Endodermal cell (in vitro differentiated cells): ENCODE data around the gene INHBE. TPM values are rescaled to one million over a fixed set of nuclear protein-coding genes. Genes with fewer than 3 reads are reported as not detected.

ENCODE experiments used
- DNase-seq: peaks from one replicate; pipeline ENCODE4 v3.0.0-alpha.2; 2017
- H3K27ac ChIP-seq: 2 replicates; pipeline ENCODE4 v1.5.1; 2013; ENCODE audit warnings: mild to moderate bottlenecking, low read depth, low read length, moderate library complexity
- H3K27me3 ChIP-seq: 2 replicates; pipeline ENCODE4 v1.6.1; 2013; ENCODE audit warnings: mild to moderate bottlenecking, low read length, moderate library complexity; ENCODE audit not compliant: insufficient read depth, control insufficient read depth, poor library complexity, severe bottlenecking
- H3K36me3 ChIP-seq: 2 replicates; pipeline ENCODE4 v1.7.0; 2013; ENCODE audit warnings: mild to moderate bottlenecking, low read length, moderate library complexity; ENCODE audit not compliant: control insufficient read depth, insufficient read depth
- H3K4me1 ChIP-seq: one replicate; pipeline ENCODE4 v1.7.0; 2013; ENCODE audit warnings: low read length; ENCODE audit not compliant: control insufficient read depth, insufficient read depth
- H3K4me3 ChIP-seq: 2 replicates; pipeline ENCODE4 v1.5.1; 2013; ENCODE audit warnings: mild to moderate bottlenecking, low read length, moderate library complexity
- H3K9ac ChIP-seq: 2 replicates; pipeline ENCODE4 v1.6.1; 2013; ENCODE audit warnings: mild to moderate bottlenecking, low read length, moderate library complexity; ENCODE audit not compliant: poor library complexity, severe bottlenecking; ENCODE audit errors: extremely low read depth
- H3K9me3 ChIP-seq: 2 replicates; pipeline ENCODE4 v1.6.1; 2013; ENCODE audit warnings: mild to moderate bottlenecking, low read length, moderate library complexity; ENCODE audit not compliant: control insufficient read depth
- H3K27ac Mint-ChIP-seq: 2 replicates; pipeline ENCODE4 v1.8.0; 2020; ENCODE audit warnings: mixed read lengths
- H3K27me3 Mint-ChIP-seq: 2 replicates; pipeline ENCODE4 v1.8.0; 2021; ENCODE audit warnings: mild to moderate bottlenecking, mixed read lengths; ENCODE audit not compliant: insufficient read depth
- H3K36me3 Mint-ChIP-seq: 2 replicates; pipeline ENCODE4 v1.8.0; 2020; ENCODE audit warnings: low read depth, mixed read lengths
- H3K4me1 Mint-ChIP-seq: 2 replicates; pipeline ENCODE4 v1.8.0; 2020; ENCODE audit warnings: mixed read lengths
- H3K4me3 Mint-ChIP-seq: 2 replicates; pipeline ENCODE4 v1.8.0; 2020; ENCODE audit warnings: mild to moderate bottlenecking, moderate library complexity, mixed read lengths
- H3K9me3 Mint-ChIP-seq: 2 replicates; pipeline ENCODE4 v1.8.0; 2020; ENCODE audit warnings: mild to moderate bottlenecking, mixed read lengths
- WGBS, 2 experiments: methylation state at CpG; one replicate each; pipeline versions ENCODE4 v1.1.5 to v1.1.7; 2013; ENCODE audit warnings: missing lambda C conversion rate in 2 of 2, mixed read lengths in 1 of 2; ENCODE audit not compliant: insufficient coverage in 1 of 2, insufficient read length in 1 of 2; 5-methylcytosine and 5-hydroxymethylcytosine counted together
- total RNA-seq, 2 donors: library from RNA; stranded (reverse); fragmentation: NEBNext Ultra II Directional in 1 of 2; extraction: Animal tissue kit (Norgen Biotek cat#: 25700) in 1 of 2; gene quantifications; 2 replicates in 1 of 2; 3 replicates in 1 of 2; pipeline ENCODE4 v1.2.1, GENCODE V29; 2021
- TF ChIP-seq, protein P1 (sequence below): fragments of 200-600 bp; sonication (generic); conservative IDR thresholded peaks from 2 replicates; pipeline ENCODE4 v1.5.0; 2021; ENCODE audit warnings: antibody characterized with exemption, mild to moderate bottlenecking

The INHBE gene
- total RNA-seq, 2 donors from 2014 or later, result 0.24 to 0.29 TPM

DNA sequence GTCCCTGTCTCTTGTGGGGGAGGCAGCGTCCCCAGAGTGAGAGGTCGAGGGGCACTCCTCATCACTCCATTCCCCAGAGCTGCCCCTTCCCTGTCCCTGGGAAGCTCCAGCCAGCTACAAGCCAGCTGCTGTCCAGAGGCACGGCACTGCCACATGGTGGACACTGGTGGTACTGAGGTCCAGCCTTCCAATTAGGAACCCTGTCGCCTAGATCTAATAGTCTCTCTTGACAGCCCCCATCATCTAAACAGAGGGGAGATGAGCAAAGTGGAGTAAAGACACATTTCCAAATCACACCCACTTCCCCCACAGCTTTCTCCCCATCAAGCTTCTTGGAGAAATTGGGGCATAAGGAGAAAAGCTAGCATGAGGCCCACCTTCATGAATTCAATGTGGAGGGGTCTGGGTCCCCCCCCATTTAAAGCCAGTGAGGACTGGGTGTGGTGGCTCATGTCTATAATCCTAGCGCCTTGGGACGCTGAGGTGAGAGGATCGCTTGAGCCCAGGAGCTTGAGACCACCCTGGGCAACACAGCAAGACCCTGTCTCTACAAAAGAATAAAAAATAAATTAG is 2.1 kb upstream of the INHBE start:
- TF ChIP-seq, protein P1, sequence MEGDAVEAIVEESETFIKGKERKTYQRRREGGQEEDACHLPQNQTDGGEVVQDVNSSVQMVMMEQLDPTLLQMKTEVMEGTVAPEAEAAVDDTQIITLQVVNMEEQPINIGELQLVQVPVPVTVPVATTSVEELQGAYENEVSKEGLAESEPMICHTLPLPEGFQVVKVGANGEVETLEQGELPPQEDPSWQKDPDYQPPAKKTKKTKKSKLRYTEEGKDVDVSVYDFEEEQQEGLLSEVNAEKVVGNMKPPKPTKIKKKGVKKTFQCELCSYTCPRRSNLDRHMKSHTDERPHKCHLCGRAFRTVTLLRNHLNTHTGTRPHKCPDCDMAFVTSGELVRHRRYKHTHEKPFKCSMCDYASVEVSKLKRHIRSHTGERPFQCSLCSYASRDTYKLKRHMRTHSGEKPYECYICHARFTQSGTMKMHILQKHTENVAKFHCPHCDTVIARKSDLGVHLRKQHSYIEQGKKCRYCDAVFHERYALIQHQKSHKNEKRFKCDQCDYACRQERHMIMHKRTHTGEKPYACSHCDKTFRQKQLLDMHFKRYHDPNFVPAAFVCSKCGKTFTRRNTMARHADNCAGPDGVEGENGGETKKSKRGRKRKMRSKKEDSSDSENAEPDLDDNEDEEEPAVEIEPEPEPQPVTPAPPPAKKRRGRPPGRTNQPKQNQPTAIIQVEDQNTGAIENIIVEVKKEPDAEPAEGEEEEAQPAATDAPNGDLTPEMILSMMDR, result peak; percentile 92
- no peak overlapping the region for H3K27ac ChIP-seq
- H3K4me3 Mint-ChIP-seq, result no peak overlapping the region
- DNase-seq, result peak; percentile 99
- no peaks in the 10 kb centered on the region for H3K36me3 Mint-ChIP-seq
- no peaks in the 10 kb centered on the region for H3K9me3 ChIP-seq
- no peaks in the 10 kb centered on the region for H3K4me1 ChIP-seq
- H3K4me1 Mint-ChIP-seq, result peaks cover 20% of the 10 kb centered on the region
- H3K36me3 ChIP-seq, result no peaks in the 10 kb centered on the region
- WGBS, 2 experiments, result 20 to 40% methylated on average over 2 to 7 of the region's 7 CpGs
- H3K9me3 Mint-ChIP-seq, result no peaks in the 10 kb centered on the region
- no peak overlapping the region for H3K4me3 ChIP-seq
- H3K27ac Mint-ChIP-seq, result no peak overlapping the region
- no peaks in the 10 kb centered on the region for H3K27me3 ChIP-seq
- H3K27me3 Mint-ChIP-seq, result peaks cover 8% of the 10 kb centered on the region
- no peak overlapping the region for H3K9ac ChIP-seq

DNA sequence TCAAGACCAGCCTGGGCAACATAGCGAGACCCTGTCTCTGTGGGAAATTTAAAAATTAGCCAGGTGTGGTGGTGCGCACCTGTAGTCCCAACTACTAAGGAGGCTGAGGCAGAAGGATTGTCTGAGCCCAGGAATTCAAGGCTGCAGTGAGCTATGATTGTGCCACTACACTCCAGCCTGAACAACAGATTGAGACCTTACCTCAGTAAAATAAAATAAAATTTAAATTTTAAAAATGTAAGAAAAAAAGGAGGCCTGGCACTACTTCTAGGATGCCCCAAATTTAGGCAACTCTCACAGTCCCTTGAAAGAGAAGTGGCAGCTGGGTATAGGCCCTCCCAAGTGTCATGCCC is 918 bp upstream of the INHBE start:
- H3K27me3 Mint-ChIP-seq, result peaks cover 8% of the 10 kb centered on the region
- peaks cover 24% of the 10 kb centered on the region for H3K4me1 Mint-ChIP-seq
- Histone ChIP-seq H3K27me3 (no peaks in the 10 kb centered on the region), H3K9ac (no peak overlapping the region), H3K4me3 (no peak overlapping the region), H3K27ac (no peak overlapping the region), H3K36me3 (no peaks in the 10 kb centered on the region), H3K4me1 (no peaks in the 10 kb centered on the region), H3K9me3 (no peaks in the 10 kb centered on the region)
- TF ChIP-seq, protein P1, result no peak
- H3K27ac Mint-ChIP-seq, result peak overlapping the region; percentile 55
- WGBS, 2 experiments, result 86 to 100% methylated on average over 2 of the region's 2 CpGs
- H3K36me3 Mint-ChIP-seq, result no peaks in the 10 kb centered on the region
- DNase-seq, result no peak
- no peaks in the 10 kb centered on the region for H3K9me3 Mint-ChIP-seq
- no peak overlapping the region for H3K4me3 Mint-ChIP-seq

DNA sequence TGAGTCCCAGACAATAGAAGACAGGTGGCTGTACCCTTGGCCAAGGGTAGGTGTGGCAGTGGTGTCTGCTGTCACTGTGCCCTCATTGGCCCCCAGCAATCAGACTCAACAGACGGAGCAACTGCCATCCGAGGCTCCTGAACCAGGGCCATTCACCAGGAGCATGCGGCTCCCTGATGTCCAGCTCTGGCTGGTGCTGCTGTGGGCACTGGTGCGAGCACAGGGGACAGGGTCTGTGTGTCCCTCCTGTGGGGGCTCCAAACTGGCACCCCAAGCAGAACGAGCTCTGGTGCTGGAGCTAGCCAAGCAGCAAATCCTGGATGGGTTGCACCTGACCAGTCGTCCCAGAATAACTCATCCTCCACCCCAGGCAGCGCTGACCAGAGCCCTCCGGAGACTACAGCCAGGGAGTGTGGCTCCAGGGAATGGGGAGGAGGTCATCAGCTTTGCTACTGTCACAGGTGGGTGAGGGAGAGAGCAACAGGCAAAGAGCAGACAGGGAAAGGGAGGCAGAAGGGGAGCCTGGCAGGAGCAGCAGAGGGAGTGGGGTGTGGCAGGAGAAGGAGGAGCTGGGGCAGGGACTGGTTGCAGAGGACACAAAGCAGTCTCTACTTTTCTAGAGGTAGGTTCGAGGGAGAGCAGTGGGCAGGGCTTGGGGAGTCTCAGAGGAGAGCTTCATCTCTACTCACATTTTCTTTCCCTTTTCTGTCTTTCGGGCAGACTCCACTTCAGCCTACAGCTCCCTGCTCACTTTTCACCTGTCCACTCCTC is 452 bp downstream of the INHBE start:
- H3K9me3 Mint-ChIP-seq, result no peaks in the 10 kb centered on the region
- peak overlapping the region; percentile 35 for H3K4me3 Mint-ChIP-seq
- no peaks in the 10 kb centered on the region for H3K9me3 ChIP-seq
- peaks cover 28% of the 10 kb centered on the region for H3K4me1 Mint-ChIP-seq
- H3K4me1 ChIP-seq, result no peaks in the 10 kb centered on the region
- H3K27me3 ChIP-seq, result peaks cover 6% of the 10 kb centered on the region
- no peak for DNase-seq
- WGBS, 2 experiments, result 83 to 89% methylated on average over 7 to 9 of the region's 10 CpGs
- peaks cover 12% of the 10 kb centered on the region for H3K27me3 Mint-ChIP-seq
- H3K27ac Mint-ChIP-seq, result peak overlapping the region; percentile 72
- no peaks in the 10 kb centered on the region for H3K36me3 Mint-ChIP-seq
- H3K27ac ChIP-seq, result no peak overlapping the region
- H3K36me3 ChIP-seq, result no peaks in the 10 kb centered on the region
- no peak overlapping the region for H3K4me3 ChIP-seq
- TF ChIP-seq, protein P1, result no peak
- no peak overlapping the region for H3K9ac ChIP-seq
